HepG2 (cell line): ENCODE data around the gene EIF4E1B. TPM values are rescaled to one million over a fixed set of nuclear protein-coding genes. Genes with fewer than 3 reads are reported as not detected.
A peak's percentile ranks its signal among the peaks of the same experiment; 100 is the strongest.

Experiments used
- AHR ChIP-seq: IDR thresholded peaks from 2 replicates; pipeline ENCODE4 v1.6.1; 2018; ENCODE audit warnings: missing genetic modification reagents, missing compliant biosample characterization
- ISL2 ChIP-seq: sonication (generic); formaldehyde crosslinking; IDR thresholded peaks from 2 replicates; pipeline ENCODE4 v1.5.0; 2020; ENCODE audit warnings: missing genetic modification reagents
- TP53 ChIP-seq: sonication (generic); formaldehyde crosslinking; conservative IDR thresholded peaks from 2 replicates; pipeline ENCODE4 v1.4.0; 2020; ENCODE audit warnings: missing genetic modification reagents
- ZMAT3 ChIP-seq: sonication (generic); formaldehyde crosslinking; conservative IDR thresholded peaks from 2 replicates; pipeline ENCODE4 v1.7.0; 2021; ENCODE audit warnings: missing genetic modification reagents
- ZMYM3 ChIP-seq: sonication (generic); formaldehyde crosslinking; IDR thresholded peaks from 2 replicates; pipeline ENCODE4 v1.5.1; 2020; ENCODE audit warnings: mild to moderate bottlenecking, missing genetic modification reagents
- ZNF337 ChIP-seq: sonication (generic); formaldehyde crosslinking; IDR thresholded peaks from 2 replicates; pipeline ENCODE4 v1.5.1; 2020; ENCODE audit warnings: missing genetic modification reagents, low read depth, mild to moderate bottlenecking, borderline replicate concordance
- polyA plus RNA-seq, 8 experiments: library from polyadenylated mRNA; depleted of rRNA in 3 of 8; stranded (reverse) in 7 of 8; unstranded in 1 of 8; fragments of >200 nt; fragmentation: Illumina TruSeq in 4 of 8; extraction: Trizol in 4 of 8; gene quantifications; 2 replicates each; pipeline versions ENCODE4 v1.2.1 to v1.2.3, GENCODE V29; 2011 to 2016; ENCODE audit warnings: low read depth in 4 of 8, missing spikeins in 1 of 8, mixed read lengths in 1 of 8; ENCODE audit not compliant: insufficient read depth in 1 of 8
- total RNA-seq, 5 experiments: library from RNA; depleted of rRNA; stranded (reverse); fragments of >200 nt; fragmentation: Illumina TruSeq; extraction: Trizol; gene quantifications; 2 replicates each; pipeline ENCODE4 v1.2.3, GENCODE V29; 2016; ENCODE audit warnings: low read depth in 1 of 5
- TF ChIP-seq, protein P1 (sequence below): sonication (generic); formaldehyde crosslinking; IDR thresholded peaks from 2 replicates; pipeline ENCODE4 v1.4.0; 2020; ENCODE audit warnings: missing genetic modification reagents
- TF ChIP-seq, protein P2 (sequence below): sonication (generic); formaldehyde crosslinking; IDR thresholded peaks from 2 replicates; pipeline ENCODE4 v1.4.0; 2020; ENCODE audit warnings: missing genetic modification reagents
- TF ChIP-seq, protein P3 (sequence below): sonication (generic); formaldehyde crosslinking; IDR thresholded peaks from 2 replicates; pipeline ENCODE4 v1.5.1; 2020; ENCODE audit warnings: missing genetic modification reagents, mild to moderate bottlenecking, borderline replicate concordance
- TF ChIP-seq, protein P4 (sequence below): sonication (generic); formaldehyde crosslinking; IDR thresholded peaks from 2 replicates; pipeline ENCODE4 v1.8.0; 2022; ENCODE audit warnings: missing genetic modification reagents, low read depth, mild to moderate bottlenecking, borderline replicate concordance
- TF ChIP-seq, protein P5 (sequence below): IDR thresholded peaks from 2 replicates; pipeline ENCODE4 v1.6.1; 2016; ENCODE audit warnings: low read depth, control low read depth
- TF ChIP-seq, protein P6 (sequence below): sonication (generic); formaldehyde crosslinking; IDR thresholded peaks from 2 replicates; pipeline ENCODE4 v1.4.0; 2020; ENCODE audit warnings: mild to moderate bottlenecking, missing genetic modification reagents
- TF ChIP-seq, protein P7 (sequence below): IDR thresholded peaks from 2 replicates; pipeline ENCODE4 v1.6.1; 2012; ENCODE audit warnings: inconsistent platforms
- TF ChIP-seq, protein P8 (sequence below): sonication (generic); formaldehyde crosslinking; IDR thresholded peaks from 2 replicates; pipeline ENCODE4 v1.4.0; 2020; ENCODE audit warnings: missing genetic modification reagents
- TF ChIP-seq, protein P9 (sequence below): sonication (generic); formaldehyde crosslinking; IDR thresholded peaks from 2 replicates; pipeline ENCODE4 v1.4.0; 2020; ENCODE audit warnings: missing genetic modification reagents

Gene EIF4E1B
- total and polyA plus RNA-seq, 2 of the 13 experiments (the other 11 are each of a cell fraction or from before 2014, with no cell fraction given), result not detected

DNA sequence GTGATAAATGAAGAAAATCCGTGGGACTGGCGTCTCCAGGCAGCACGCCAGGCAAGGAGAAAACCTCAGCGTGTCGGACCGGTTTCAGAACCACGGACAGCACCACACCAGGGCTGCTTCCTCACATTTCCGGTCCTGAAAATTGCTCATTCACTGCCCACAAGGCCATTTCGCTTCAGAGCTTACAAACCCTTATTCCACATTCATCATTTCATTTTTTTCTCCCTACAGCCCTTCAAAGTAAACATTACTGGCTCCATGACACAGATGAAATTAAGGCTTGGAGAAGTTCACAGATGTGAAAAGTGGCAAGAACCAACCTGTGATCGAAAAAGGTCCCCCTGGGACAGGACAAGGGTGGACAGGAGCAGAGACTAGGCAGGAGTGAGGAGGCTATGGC is 19.0 kb upstream of the EIF4E1B start (continued):
- TF ChIP-seq, protein P1, sequence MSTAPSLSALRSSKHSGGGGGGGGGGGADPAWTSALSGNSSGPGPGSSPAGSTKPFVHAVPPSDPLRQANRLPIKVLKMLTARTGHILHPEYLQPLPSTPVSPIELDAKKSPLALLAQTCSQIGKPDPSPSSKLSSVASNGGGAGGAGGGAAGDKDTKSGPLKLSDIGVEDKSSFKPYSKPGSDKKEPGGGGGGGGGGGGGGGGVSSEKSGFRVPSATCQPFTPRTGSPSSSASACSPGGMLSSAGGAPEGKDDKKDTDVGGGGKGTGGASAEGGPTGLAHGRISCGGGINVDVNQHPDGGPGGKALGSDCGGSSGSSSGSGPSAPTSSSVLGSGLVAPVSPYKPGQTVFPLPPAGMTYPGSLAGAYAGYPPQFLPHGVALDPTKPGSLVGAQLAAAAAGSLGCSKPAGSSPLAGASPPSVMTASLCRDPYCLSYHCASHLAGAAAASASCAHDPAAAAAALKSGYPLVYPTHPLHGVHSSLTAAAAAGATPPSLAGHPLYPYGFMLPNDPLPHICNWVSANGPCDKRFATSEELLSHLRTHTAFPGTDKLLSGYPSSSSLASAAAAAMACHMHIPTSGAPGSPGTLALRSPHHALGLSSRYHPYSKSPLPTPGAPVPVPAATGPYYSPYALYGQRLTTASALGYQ (CRISPR knock-in tag), result no peak
- no peak for TF ChIP-seq ZMYM3 (CRISPR knock-in tag)
- TF ChIP-seq ISL2, result no peak
- TF ChIP-seq, protein P2, sequence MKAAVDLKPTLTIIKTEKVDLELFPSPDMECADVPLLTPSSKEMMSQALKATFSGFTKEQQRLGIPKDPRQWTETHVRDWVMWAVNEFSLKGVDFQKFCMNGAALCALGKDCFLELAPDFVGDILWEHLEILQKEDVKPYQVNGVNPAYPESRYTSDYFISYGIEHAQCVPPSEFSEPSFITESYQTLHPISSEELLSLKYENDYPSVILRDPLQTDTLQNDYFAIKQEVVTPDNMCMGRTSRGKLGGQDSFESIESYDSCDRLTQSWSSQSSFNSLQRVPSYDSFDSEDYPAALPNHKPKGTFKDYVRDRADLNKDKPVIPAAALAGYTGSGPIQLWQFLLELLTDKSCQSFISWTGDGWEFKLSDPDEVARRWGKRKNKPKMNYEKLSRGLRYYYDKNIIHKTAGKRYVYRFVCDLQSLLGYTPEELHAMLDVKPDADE, result no peak
- TF ChIP-seq, protein P3, sequence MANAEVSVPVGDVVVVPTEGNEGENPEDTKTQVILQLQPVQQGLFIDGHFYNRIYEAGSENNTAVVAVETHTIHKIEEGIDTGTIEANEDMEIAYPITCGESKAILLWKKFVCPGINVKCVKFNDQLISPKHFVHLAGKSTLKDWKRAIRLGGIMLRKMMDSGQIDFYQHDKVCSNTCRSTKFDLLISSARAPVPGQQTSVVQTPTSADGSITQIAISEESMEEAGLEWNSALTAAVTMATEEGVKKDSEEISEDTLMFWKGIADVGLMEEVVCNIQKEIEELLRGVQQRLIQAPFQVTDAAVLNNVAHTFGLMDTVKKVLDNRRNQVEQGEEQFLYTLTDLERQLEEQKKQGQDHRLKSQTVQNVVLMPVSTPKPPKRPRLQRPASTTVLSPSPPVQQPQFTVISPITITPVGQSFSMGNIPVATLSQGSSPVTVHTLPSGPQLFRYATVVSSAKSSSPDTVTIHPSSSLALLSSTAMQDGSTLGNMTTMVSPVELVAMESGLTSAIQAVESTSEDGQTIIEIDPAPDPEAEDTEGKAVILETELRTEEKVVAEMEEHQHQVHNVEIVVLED (CRISPR knock-in tag), result no peak
- TF ChIP-seq, protein P4, sequence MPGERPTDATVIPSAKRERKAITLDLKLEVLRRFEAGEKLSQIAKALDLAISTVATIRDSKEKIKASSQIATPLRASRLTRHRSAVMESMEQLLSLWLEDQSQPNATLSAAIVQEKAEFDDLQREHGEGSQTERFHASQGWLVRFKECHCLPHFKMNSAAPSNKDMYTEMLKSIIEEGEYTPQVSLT (CRISPR knock-in tag), result no peak
- TF ChIP-seq, protein P5, sequence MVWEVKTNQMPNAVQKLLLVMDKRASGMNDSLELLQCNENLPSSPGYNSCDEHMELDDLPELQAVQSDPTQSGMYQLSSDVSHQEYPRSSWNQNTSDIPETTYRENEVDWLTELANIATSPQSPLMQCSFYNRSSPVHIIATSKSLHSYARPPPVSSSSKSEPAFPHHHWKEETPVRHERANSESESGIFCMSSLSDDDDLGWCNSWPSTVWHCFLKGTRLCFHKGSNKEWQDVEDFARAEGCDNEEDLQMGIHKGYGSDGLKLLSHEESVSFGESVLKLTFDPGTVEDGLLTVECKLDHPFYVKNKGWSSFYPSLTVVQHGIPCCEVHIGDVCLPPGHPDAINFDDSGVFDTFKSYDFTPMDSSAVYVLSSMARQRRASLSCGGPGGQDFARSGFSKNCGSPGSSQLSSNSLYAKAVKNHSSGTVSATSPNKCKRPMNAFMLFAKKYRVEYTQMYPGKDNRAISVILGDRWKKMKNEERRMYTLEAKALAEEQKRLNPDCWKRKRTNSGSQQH (CRISPR knock-in tag), result peak; percentile 92; the same call in 1 of the 2 replicates
- TF ChIP-seq ZNF337 (CRISPR knock-in tag), result no peak
- TF ChIP-seq, protein P6, sequence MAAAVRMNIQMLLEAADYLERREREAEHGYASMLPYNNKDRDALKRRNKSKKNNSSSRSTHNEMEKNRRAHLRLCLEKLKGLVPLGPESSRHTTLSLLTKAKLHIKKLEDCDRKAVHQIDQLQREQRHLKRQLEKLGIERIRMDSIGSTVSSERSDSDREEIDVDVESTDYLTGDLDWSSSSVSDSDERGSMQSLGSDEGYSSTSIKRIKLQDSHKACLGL, result no peak
- TF ChIP-seq, protein P7, sequence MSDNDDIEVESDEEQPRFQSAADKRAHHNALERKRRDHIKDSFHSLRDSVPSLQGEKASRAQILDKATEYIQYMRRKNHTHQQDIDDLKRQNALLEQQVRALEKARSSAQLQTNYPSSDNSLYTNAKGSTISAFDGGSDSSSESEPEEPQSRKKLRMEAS, result peak; percentile 47
- TF ChIP-seq, protein P8, sequence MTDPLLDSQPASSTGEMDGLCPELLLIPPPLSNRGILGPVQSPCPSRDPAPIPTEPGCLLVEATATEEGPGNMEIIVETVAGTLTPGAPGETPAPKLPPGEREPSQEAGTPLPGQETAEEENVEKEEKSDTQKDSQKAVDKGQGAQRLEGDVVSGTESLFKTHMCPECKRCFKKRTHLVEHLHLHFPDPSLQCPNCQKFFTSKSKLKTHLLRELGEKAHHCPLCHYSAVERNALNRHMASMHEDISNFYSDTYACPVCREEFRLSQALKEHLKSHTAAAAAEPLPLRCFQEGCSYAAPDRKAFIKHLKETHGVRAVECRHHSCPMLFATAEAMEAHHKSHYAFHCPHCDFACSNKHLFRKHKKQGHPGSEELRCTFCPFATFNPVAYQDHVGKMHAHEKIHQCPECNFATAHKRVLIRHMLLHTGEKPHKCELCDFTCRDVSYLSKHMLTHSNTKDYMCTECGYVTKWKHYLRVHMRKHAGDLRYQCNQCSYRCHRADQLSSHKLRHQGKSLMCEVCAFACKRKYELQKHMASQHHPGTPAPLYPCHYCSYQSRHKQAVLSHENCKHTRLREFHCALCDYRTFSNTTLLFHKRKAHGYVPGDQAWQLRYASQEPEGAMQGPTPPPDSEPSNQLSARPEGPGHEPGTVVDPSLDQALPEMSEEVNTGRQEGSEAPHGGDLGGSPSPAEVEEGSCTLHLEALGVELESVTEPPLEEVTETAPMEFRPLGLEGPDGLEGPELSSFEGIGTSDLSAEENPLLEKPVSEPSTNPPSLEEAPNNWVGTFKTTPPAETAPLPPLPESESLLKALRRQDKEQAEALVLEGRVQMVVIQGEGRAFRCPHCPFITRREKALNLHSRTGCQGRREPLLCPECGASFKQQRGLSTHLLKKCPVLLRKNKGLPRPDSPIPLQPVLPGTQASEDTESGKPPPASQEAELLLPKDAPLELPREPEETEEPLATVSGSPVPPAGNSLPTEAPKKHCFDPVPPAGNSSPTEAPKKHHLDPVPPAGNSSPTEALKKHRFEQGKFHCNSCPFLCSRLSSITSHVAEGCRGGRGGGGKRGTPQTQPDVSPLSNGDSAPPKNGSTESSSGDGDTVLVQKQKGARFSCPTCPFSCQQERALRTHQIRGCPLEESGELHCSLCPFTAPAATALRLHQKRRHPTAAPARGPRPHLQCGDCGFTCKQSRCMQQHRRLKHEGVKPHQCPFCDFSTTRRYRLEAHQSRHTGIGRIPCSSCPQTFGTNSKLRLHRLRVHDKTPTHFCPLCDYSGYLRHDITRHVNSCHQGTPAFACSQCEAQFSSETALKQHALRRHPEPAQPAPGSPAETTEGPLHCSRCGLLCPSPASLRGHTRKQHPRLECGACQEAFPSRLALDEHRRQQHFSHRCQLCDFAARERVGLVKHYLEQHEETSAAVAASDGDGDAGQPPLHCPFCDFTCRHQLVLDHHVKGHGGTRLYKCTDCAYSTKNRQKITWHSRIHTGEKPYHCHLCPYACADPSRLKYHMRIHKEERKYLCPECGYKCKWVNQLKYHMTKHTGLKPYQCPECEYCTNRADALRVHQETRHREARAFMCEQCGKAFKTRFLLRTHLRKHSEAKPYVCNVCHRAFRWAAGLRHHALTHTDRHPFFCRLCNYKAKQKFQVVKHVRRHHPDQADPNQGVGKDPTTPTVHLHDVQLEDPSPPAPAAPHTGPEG (CRISPR knock-in tag), result 0 out of 2 replicates have a peak, but pooled peaks have one; percentile 52
- peak; percentile 68; the same call in 1 of the 2 replicates for TF ChIP-seq ZMAT3 (CRISPR knock-in tag)
- TF ChIP-seq TP53 (CRISPR knock-in tag), result 0 out of 2 replicates have a peak, but pooled peaks have one; percentile 28
- TF ChIP-seq AHR, result peak; percentile 43; the same call in 1 of the 2 replicates
- TF ChIP-seq, protein P9, sequence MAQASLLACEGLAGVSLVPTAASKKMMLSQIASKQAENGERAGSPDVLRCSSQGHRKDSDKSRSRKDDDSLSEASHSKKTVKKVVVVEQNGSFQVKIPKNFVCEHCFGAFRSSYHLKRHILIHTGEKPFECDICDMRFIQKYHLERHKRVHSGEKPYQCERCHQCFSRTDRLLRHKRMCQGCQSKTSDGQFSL (CRISPR knock-in tag), result no peak
